Measurements from ENCODE around the gene MICA.

DNA sequence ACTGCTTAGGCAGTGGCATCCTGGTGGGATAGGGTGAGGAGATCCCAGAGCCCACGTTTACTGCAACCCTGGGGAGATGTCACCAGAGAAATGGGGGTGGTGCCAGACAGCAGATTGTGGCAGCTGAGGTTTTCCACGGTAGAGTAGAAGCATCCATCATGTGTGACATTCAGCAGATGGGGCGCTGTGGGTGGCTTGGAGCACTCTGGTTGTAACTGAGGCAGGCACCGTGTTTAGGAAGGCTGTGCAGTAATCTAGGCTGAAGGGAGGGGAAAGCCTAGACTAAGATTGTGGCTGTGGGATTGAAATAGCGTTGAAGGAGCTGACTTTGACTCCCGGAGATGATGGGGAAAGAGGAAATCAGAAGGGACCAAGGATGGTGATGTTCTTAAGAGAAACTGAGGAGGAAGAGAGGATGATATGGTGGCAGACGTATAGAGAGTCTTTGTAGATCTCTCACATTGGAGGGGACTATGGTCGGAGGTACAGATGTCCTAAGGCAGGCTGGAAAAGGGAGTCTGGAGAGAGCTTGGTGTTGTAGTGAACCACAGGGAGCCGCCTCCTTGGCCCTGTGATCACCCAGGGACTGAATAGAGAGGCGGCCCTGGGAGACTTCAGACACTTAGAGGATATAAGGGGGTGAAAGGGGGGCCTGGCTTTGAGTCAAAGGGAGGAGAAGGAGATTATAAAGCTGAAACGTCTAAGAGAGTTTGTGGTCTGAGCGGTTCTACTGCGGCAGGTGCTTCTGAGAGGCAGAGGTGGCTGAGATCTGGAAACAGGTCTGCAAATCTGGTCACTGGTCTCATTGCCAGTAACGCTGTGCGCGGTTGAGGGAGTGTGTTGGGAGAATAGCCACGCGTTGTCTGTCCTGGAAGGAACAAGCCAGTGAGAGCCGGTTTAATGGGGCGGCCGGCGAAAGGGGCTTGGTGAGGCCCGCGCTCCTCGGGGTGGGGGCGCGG lies 792 bp upstream of the MICA start:
- TF ChIP-seq, protein P1, sequence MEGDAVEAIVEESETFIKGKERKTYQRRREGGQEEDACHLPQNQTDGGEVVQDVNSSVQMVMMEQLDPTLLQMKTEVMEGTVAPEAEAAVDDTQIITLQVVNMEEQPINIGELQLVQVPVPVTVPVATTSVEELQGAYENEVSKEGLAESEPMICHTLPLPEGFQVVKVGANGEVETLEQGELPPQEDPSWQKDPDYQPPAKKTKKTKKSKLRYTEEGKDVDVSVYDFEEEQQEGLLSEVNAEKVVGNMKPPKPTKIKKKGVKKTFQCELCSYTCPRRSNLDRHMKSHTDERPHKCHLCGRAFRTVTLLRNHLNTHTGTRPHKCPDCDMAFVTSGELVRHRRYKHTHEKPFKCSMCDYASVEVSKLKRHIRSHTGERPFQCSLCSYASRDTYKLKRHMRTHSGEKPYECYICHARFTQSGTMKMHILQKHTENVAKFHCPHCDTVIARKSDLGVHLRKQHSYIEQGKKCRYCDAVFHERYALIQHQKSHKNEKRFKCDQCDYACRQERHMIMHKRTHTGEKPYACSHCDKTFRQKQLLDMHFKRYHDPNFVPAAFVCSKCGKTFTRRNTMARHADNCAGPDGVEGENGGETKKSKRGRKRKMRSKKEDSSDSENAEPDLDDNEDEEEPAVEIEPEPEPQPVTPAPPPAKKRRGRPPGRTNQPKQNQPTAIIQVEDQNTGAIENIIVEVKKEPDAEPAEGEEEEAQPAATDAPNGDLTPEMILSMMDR (IDR thresholded peaks at IDR 0.05): no peak
- no peak for TF ChIP-seq POLR2A (IDR thresholded peaks at IDR 0.05)
- TF ChIP-seq POLR2AphosphoS5 (IDR thresholded peaks at IDR 0.05): no peak
